ENCODE results near the gene NFYC. TPM values are rescaled to one million over a fixed set of nuclear protein-coding genes. Genes with fewer than 3 reads are reported as not detected.
"Not testable (repeated sequence)": the region's sequence is repeated elsewhere in the genome, so short reads cannot be mapped to it uniquely, and the experiment has no call there.

NFYC gene
- total and polyA plus RNA-seq, 2 donors = 34.0 to 39.1 TPM

GRCh38 chr1:40694353-40694874 is 2.9 kb downstream of the NFYC start:
- Histone ChIP-seq H3K27me3 (ENCODE audit: control insufficient read depth in 2 of 2, insufficient read depth in 1 of 2, low read length in 1 of 2) (no peaks in the 10 kb centered on the region), H3K9me3 (ENCODE audit: control insufficient read depth in 2 of 2, insufficient read depth in 1 of 2, low read length in 1 of 2) (peaks cover 0 to 3% of the 10 kb centered on the region in 2 donors), H3K36me3 (ENCODE audit: control insufficient read depth in 2 of 2, insufficient read depth in 2 of 2, low read length in 1 of 2) (peaks cover 5 to 11% of the 10 kb centered on the region in 2 donors), H3K4me1 (ENCODE audit: control insufficient read depth in 2 of 2, insufficient read depth in 2 of 2, low read length in 2 of 2) (peaks cover 9 to 14% of the 10 kb centered on the region in 2 donors), H3K27ac (ENCODE audit: low read depth in 1 of 2, low read length in 1 of 2) (no peak overlapping the region), H3K4me3 (ENCODE audit: low read length in 2 of 2) (no peak overlapping the region)
- no peak for DNase-seq (ENCODE audit: low read depth in 6 of 9, low spot score in 9 of 9)
- 82% methylated on average over 2 of the region's 2 CpGs for WGBS

DNA sequence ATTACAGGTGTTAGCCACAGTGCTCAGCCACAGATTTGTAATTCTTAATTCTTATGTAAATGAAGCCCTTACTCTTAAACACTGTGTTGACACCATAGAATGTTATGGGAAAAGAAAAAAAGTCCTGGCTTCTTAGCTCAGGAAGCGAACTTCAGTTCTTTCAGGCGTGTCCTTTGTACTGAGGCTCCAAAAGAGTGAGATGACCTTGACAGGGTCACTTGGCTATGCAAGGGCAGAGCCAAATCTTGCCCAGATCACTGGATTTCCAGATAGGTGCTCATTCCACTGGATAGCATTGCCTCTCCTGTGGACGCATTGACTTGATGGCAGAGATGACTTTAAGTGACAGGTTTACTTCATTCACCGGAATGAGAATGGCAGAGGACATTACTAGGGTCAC is 4.8 kb downstream of the NFYC start:
- H3K4me3 ChIP-seq (ENCODE audit: low read length in 2 of 2) = no peak overlapping the region
- no peaks in the 10 kb centered on the region for H3K27me3 ChIP-seq (ENCODE audit: control insufficient read depth in 2 of 2, insufficient read depth in 1 of 2, low read length in 1 of 2)
- H3K36me3 ChIP-seq (ENCODE audit: control insufficient read depth in 2 of 2, insufficient read depth in 2 of 2, low read length in 1 of 2) = peaks cover 5 to 11% of the 10 kb centered on the region in 2 donors
- H3K9me3 ChIP-seq (ENCODE audit: control insufficient read depth in 2 of 2, insufficient read depth in 1 of 2, low read length in 1 of 2) = peaks cover 0 to 3% of the 10 kb centered on the region in 2 donors
- H3K4me1 ChIP-seq (ENCODE audit: control insufficient read depth in 2 of 2, insufficient read depth in 2 of 2, low read length in 2 of 2) = peaks cover 9 to 12% of the 10 kb centered on the region in 2 donors
- no peak overlapping the region for H3K27ac ChIP-seq (ENCODE audit: low read depth in 1 of 2, low read length in 1 of 2)
- 97% methylated on average over 4 of the region's 4 CpGs for WGBS
- no peak for DNase-seq (ENCODE audit: low read depth in 6 of 9, low spot score in 9 of 9)

DNA sequence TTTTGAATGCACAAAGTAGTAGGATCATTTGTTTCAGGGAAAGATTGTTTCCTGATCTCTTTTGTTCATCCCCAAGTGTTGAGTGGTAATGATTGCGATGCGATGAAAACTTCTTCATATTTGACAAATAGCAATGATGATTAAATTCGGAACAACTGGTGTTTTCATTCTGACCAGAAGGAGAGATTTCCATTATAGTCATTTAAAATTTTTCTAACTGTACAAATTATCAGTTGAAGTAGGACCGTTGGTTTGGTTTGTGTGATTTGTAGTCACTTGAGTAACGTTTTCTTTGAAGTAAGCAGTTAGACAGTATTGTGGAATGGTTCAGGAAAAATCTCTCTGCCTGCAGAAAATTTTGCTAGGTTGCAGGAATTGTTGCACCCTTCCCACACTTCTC is 5.9 kb downstream of the NFYC start:
- Histone ChIP-seq H3K36me3 (ENCODE audit: control insufficient read depth in 2 of 2, insufficient read depth in 2 of 2, low read length in 1 of 2) (peaks cover 5 to 11% of the 10 kb centered on the region in 2 donors), H3K27ac (ENCODE audit: low read depth in 1 of 2, low read length in 1 of 2) (no peak overlapping the region), H3K4me3 (ENCODE audit: low read length in 2 of 2) (no peak overlapping the region), H3K27me3 (ENCODE audit: control insufficient read depth in 2 of 2, insufficient read depth in 1 of 2, low read length in 1 of 2) (no peaks in the 10 kb centered on the region), H3K4me1 (ENCODE audit: control insufficient read depth in 2 of 2, insufficient read depth in 2 of 2, low read length in 2 of 2) (peaks cover 7 to 11% of the 10 kb centered on the region in 2 donors), H3K9me3 (ENCODE audit: control insufficient read depth in 2 of 2, insufficient read depth in 1 of 2, low read length in 1 of 2) (no peaks in the 10 kb centered on the region)
- 96% methylated on average over 5 of the region's 5 CpGs for WGBS
- DNase-seq (ENCODE audit: low read depth in 6 of 9, low spot score in 9 of 9) = no peak

DNA sequence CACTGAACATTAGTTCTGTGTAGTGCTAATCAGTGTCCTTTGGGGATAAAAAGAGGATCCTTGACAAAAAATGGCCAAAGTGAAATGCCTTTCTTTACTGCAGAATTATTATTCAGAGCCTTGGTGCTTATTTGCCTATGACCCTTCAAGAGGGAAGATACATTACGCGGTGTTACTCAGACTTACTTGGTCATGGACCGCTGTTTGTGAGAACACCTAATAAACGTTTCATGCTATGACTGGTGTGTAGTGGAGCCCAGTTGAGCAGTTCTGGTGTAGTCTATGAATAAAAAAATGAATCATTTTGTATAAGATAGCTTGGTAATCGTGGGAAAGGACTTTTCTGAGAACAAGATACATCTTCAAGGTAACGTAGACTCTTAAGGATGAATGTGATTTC is 8.3 kb downstream of the NFYC start:
- H3K27ac ChIP-seq (ENCODE audit: low read depth in 1 of 2, low read length in 1 of 2) = no peak overlapping the region
- H3K4me1 ChIP-seq (ENCODE audit: control insufficient read depth in 2 of 2, insufficient read depth in 2 of 2, low read length in 2 of 2) = peaks cover 0 to 2% of the 10 kb centered on the region in 2 donors
- 96% methylated on average over 6 of the region's 6 CpGs for WGBS

GRCh38 chr1:40701684-40702083 is 10.2 kb downstream of the NFYC start:
- H3K27ac ChIP-seq (ENCODE audit: low read depth in 1 of 2, low read length in 1 of 2) = no peak overlapping the region
- 89% methylated on average over 3 of the region's 3 CpGs for WGBS

More for the DNA sequence above, 8.3 kb downstream of the NFYC start:
- Histone ChIP-seq H3K4me3 (ENCODE audit: low read length in 2 of 2) (no peak overlapping the region), H3K36me3 (ENCODE audit: control insufficient read depth in 2 of 2, insufficient read depth in 2 of 2, low read length in 1 of 2) (peaks cover 5 to 11% of the 10 kb centered on the region in 2 donors), H3K9me3 (ENCODE audit: control insufficient read depth in 2 of 2, insufficient read depth in 1 of 2, low read length in 1 of 2) (no peaks in the 10 kb centered on the region), H3K27me3 (ENCODE audit: control insufficient read depth in 2 of 2, insufficient read depth in 1 of 2, low read length in 1 of 2) (no peaks in the 10 kb centered on the region)
- no peak for DNase-seq (ENCODE audit: low read depth in 6 of 9, low spot score in 9 of 9)

DNA sequence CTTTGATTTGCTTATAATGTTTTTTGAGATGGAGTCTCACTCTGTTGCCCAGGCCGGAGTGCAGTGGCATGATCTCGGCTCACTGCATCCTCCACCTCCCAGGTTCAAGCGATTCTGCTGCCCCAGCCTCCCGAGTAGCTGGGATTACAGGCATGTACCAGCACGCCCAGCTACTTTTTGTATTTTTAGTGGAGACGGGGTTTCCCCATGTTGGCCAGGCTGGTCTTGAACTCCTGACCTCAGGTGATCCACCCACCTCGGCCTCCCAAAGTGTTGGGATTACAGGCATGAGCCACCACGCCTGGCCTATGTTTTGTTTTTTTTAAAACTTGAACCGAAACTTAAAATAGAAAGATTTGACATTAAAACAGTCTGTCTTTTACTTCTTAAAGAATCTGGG is 11.3 kb downstream of the NFYC start:
- not testable (repeated sequence) for H3K27me3 ChIP-seq (ENCODE audit: control insufficient read depth in 2 of 2, insufficient read depth in 1 of 2, low read length in 1 of 2); H3K9me3 ChIP-seq (ENCODE audit: control insufficient read depth in 2 of 2, insufficient read depth in 1 of 2, low read length in 1 of 2); H3K4me1 ChIP-seq (ENCODE audit: control insufficient read depth in 2 of 2, insufficient read depth in 2 of 2, low read length in 2 of 2); H3K4me3 ChIP-seq (ENCODE audit: low read length in 2 of 2); H3K36me3 ChIP-seq (ENCODE audit: control insufficient read depth in 2 of 2, insufficient read depth in 2 of 2, low read length in 1 of 2); DNase-seq (ENCODE audit: low read depth in 6 of 9, low spot score in 9 of 9); H3K27ac ChIP-seq (ENCODE audit: low read depth in 1 of 2, low read length in 1 of 2)
- WGBS = 94% methylated on average over 9 of the region's 9 CpGs

More at GRCh38 chr1:40701684-40702083, 10.2 kb downstream of the NFYC start:
- no peak for DNase-seq (ENCODE audit: low read depth in 6 of 9, low spot score in 9 of 9)
- H3K4me1 ChIP-seq (ENCODE audit: control insufficient read depth in 2 of 2, insufficient read depth in 2 of 2, low read length in 2 of 2) = peaks cover 0 to 2% of the 10 kb centered on the region in 2 donors
- H3K27me3 ChIP-seq (ENCODE audit: control insufficient read depth in 2 of 2, insufficient read depth in 1 of 2, low read length in 1 of 2) = no peaks in the 10 kb centered on the region
- H3K9me3 ChIP-seq (ENCODE audit: control insufficient read depth in 2 of 2, insufficient read depth in 1 of 2, low read length in 1 of 2) = no peaks in the 10 kb centered on the region
- peaks cover 0 to 6% of the 10 kb centered on the region in 2 donors for H3K36me3 ChIP-seq (ENCODE audit: control insufficient read depth in 2 of 2, insufficient read depth in 2 of 2, low read length in 1 of 2)
- no peak overlapping the region for H3K4me3 ChIP-seq (ENCODE audit: low read length in 2 of 2)

GRCh38 chr1:40703316-40703715 is 11.8 kb downstream of the NFYC start:
- Histone ChIP-seq H3K27ac (ENCODE audit: low read depth in 1 of 2, low read length in 1 of 2) (no peak overlapping the region), H3K4me1 (ENCODE audit: control insufficient read depth in 2 of 2, insufficient read depth in 2 of 2, low read length in 2 of 2) (peaks cover 2 to 3% of the 10 kb centered on the region in 2 donors), H3K9me3 (ENCODE audit: control insufficient read depth in 2 of 2, insufficient read depth in 1 of 2, low read length in 1 of 2) (no peaks in the 10 kb centered on the region), H3K36me3 (ENCODE audit: control insufficient read depth in 2 of 2, insufficient read depth in 2 of 2, low read length in 1 of 2) (no peaks in the 10 kb centered on the region), H3K27me3 (ENCODE audit: control insufficient read depth in 2 of 2, insufficient read depth in 1 of 2, low read length in 1 of 2) (no peaks in the 10 kb centered on the region), H3K4me3 (ENCODE audit: low read length in 2 of 2) (no peak overlapping the region)
- WGBS = 98% methylated on average over 3 of the region's 3 CpGs
- DNase-seq (ENCODE audit: low read depth in 6 of 9, low spot score in 9 of 9) = no peak

DNA sequence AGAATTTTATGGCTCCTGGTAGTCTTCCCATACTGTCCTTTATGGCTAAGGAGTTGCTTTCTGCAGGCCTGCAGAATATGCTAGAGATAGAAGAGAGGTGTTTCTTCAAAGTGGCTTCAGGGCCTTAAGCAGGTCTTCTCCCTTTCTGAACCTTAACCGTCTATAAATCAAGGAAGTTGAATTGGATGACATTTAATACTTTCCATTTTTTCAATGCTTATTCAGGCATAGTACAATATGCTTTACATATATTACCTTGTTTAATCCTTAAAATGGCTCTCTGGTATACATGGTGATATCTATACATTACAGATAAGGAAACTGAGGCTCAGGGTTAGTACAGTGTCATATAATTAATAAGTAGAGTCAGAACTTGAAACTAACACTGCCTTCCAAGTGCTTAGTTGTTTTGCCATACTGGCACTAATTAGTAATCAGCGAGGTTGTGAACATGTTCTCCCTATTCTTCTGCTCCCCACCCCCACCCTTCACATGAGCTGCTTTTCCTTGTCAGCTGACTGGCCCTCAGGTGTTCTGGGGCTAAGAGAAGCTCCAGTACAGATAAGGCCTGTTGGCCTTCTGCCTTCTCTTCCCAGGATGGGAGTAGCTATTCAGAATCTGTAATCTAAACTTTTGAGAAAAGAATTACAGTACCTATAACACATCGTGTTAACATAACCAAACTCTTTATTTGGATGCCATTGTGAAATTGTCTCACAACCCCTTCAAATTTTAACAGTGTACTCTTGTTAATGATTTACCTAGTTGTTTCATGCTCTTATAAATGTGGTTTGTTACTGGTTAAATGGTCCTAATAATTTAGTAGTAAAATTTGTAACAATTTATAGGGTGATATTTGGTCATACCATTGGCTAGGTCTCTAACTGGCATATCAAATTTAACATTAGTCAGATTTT is 13.6 kb downstream of the NFYC start:
- 94% methylated on average over 3 of the region's 3 CpGs for WGBS
- no peak for DNase-seq (ENCODE audit: low read depth in 6 of 9, low spot score in 9 of 9)
- Histone ChIP-seq H3K9me3 (ENCODE audit: control insufficient read depth in 2 of 2, insufficient read depth in 1 of 2, low read length in 1 of 2) (no peaks in the 10 kb centered on the region), H3K27me3 (ENCODE audit: control insufficient read depth in 2 of 2, insufficient read depth in 1 of 2, low read length in 1 of 2) (no peaks in the 10 kb centered on the region), H3K4me3 (ENCODE audit: low read length in 2 of 2) (no peak overlapping the region), H3K4me1 (ENCODE audit: control insufficient read depth in 2 of 2, insufficient read depth in 2 of 2, low read length in 2 of 2) (peaks cover 4 to 6% of the 10 kb centered on the region in 2 donors), H3K36me3 (ENCODE audit: control insufficient read depth in 2 of 2, insufficient read depth in 2 of 2, low read length in 1 of 2) (no peaks in the 10 kb centered on the region), H3K27ac (ENCODE audit: low read depth in 1 of 2, low read length in 1 of 2) (no peak overlapping the region)

DNA sequence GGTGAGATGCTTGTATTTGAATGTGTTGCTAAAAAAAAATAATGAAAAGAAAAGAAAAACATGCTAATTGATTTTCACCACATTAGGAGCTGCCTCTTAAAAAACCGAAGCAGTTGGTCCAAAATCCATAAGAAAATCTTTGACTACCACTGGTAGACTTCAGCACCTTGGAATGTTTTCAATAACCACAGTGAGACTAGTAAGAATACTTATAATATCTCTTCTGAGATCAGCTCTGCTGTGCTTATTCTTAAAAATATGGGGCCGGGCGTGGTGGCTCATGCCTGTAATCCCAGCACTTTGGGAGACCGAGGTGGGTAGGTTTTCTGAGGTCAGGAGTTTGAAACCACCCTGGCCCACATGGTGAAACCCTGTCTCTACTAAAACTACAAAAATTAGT is 15.1 kb downstream of the NFYC start:
- no peak overlapping the region for H3K27ac ChIP-seq (ENCODE audit: low read depth in 1 of 2, low read length in 1 of 2)
- WGBS = 97% methylated on average over 4 of the region's 4 CpGs
- H3K27me3 ChIP-seq (ENCODE audit: control insufficient read depth in 2 of 2, insufficient read depth in 1 of 2, low read length in 1 of 2) = no peaks in the 10 kb centered on the region
- no peaks in the 10 kb centered on the region for H3K9me3 ChIP-seq (ENCODE audit: control insufficient read depth in 2 of 2, insufficient read depth in 1 of 2, low read length in 1 of 2)
- peaks cover 11 to 13% of the 10 kb centered on the region in 2 donors for H3K4me1 ChIP-seq (ENCODE audit: control insufficient read depth in 2 of 2, insufficient read depth in 2 of 2, low read length in 2 of 2)
- no peaks in the 10 kb centered on the region for H3K36me3 ChIP-seq (ENCODE audit: control insufficient read depth in 2 of 2, insufficient read depth in 2 of 2, low read length in 1 of 2)
- H3K4me3 ChIP-seq (ENCODE audit: low read length in 2 of 2) = no peak overlapping the region
- no peak for DNase-seq (ENCODE audit: low read depth in 6 of 9, low spot score in 9 of 9)
